Breast epithelium (tissue), 3 donors: ENCODE data around the gene GATAD2A.

Experiments used
- POLR2A ChIP-seq: fragments of 450-650 bp; IDR thresholded peaks from one replicate; pipeline ENCODE4 v1.6.1; 2016; ENCODE audit warnings: antibody characterized with exemption, mild to moderate bottlenecking, moderate library complexity
- POLR2AphosphoS5 ChIP-seq, 3 donors: sonication (generic); formaldehyde crosslinking; IDR thresholded peaks; one replicate each; pipeline ENCODE4 v1.6.1; 2017; ENCODE audit warnings: antibody characterized with exemption in 3 of 3
- TF ChIP-seq, protein P1 (sequence below), 3 donors: fragments of 450-650 bp; IDR thresholded peaks; one replicate each; pipeline ENCODE4 v1.5.1; 2016 to 2017; ENCODE audit warnings: antibody characterized with exemption in 3 of 3, mild to moderate bottlenecking in 3 of 3, moderate library complexity in 3 of 3

DNA sequence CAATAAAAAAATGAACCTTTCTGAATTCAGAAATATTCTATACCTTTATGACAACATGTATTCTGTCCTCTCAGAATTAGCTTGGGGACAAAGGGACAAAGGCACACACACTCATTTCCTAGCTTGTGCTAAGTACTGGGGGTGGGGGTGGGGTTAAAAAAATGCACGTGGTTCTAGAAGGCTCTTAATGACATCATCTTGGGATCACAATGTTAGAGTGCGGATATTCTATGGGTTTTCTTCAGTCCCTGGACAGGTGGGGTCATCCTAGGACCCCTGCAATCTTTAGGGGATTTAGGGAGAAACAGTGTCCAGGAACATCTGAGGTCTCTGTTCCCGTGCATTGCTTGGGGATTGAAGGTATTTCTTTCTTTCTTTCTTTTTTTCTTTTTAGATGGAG lies 21.8 kb downstream of the GATAD2A start:
- TF ChIP-seq POLR2A = no peak
- no peak for TF ChIP-seq POLR2AphosphoS5 (IDR thresholded peaks at IDR 0.05)
- TF ChIP-seq, protein P1, sequence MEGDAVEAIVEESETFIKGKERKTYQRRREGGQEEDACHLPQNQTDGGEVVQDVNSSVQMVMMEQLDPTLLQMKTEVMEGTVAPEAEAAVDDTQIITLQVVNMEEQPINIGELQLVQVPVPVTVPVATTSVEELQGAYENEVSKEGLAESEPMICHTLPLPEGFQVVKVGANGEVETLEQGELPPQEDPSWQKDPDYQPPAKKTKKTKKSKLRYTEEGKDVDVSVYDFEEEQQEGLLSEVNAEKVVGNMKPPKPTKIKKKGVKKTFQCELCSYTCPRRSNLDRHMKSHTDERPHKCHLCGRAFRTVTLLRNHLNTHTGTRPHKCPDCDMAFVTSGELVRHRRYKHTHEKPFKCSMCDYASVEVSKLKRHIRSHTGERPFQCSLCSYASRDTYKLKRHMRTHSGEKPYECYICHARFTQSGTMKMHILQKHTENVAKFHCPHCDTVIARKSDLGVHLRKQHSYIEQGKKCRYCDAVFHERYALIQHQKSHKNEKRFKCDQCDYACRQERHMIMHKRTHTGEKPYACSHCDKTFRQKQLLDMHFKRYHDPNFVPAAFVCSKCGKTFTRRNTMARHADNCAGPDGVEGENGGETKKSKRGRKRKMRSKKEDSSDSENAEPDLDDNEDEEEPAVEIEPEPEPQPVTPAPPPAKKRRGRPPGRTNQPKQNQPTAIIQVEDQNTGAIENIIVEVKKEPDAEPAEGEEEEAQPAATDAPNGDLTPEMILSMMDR (IDR thresholded peaks at IDR 0.05) = no peak
